ENCODE data around the gene CCL4.
"Not testable (repeated sequence)": the region's sequence is repeated elsewhere in the genome, so short reads cannot be mapped to it uniquely, and the experiment has no call there.

Gene CCL4

DNA sequence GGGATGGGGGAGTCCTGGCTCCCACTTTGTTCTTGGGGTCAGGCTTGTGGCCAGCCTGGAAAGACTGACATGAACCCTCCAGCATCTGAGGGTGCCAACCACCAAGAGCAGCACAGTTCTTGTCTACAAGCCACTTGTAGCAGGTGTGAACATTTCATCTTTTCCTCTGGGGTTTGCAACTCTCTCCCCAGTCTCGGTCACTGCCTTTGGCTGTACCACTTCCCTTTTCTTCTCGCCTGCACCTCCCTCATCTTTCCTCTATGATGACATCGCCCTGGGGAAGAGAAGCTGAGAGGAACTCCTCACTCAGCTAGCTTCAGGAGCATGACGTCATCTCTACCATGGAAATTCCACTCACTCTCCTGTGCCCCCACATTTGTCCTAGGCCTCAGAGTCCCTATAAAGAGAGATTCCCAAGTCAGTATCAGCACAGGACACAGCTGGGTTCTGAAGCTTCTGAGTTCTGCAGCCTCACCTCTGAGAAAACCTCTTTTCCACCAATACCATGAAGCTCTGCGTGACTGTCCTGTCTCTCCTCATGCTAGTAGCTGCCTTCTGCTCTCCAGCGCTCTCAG lies at the start of gene CCL4:
Gene CCL4 (plus strand): TSS at position 427 of the 575 bp plus-strand sequence. CDS start 79 bp downstream, at position 506.
- DNase-seq (ENCODE audit: extremely low read depth, low read depth), result not testable (repeated sequence)

DNA sequence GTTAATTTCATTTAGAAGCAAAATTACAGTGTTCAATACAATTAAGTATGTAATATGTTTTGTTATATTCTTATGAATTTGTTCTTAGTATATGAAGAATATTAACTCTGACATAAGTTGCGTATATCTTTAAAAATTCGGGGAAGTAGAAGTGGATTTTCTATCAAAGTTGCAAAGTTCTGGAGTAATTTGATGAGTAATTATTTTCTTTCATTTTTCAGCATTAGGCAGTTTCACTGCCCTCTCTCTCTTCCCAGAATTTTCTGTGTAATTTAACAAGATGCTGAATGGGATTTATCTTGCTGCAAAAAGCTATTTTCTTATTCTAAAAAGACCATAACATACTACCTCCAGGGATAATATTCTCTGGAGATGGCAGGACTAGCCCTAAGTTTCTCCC lies 48.5 kb upstream of the CCL4 start:
- TF ChIP-seq, protein P1, sequence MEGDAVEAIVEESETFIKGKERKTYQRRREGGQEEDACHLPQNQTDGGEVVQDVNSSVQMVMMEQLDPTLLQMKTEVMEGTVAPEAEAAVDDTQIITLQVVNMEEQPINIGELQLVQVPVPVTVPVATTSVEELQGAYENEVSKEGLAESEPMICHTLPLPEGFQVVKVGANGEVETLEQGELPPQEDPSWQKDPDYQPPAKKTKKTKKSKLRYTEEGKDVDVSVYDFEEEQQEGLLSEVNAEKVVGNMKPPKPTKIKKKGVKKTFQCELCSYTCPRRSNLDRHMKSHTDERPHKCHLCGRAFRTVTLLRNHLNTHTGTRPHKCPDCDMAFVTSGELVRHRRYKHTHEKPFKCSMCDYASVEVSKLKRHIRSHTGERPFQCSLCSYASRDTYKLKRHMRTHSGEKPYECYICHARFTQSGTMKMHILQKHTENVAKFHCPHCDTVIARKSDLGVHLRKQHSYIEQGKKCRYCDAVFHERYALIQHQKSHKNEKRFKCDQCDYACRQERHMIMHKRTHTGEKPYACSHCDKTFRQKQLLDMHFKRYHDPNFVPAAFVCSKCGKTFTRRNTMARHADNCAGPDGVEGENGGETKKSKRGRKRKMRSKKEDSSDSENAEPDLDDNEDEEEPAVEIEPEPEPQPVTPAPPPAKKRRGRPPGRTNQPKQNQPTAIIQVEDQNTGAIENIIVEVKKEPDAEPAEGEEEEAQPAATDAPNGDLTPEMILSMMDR (IDR thresholded peaks at IDR 0.05; ENCODE audit: low read depth, low read length), result no peak
- no peak for DNase-seq (ENCODE audit: extremely low read depth, low read depth)

DNA sequence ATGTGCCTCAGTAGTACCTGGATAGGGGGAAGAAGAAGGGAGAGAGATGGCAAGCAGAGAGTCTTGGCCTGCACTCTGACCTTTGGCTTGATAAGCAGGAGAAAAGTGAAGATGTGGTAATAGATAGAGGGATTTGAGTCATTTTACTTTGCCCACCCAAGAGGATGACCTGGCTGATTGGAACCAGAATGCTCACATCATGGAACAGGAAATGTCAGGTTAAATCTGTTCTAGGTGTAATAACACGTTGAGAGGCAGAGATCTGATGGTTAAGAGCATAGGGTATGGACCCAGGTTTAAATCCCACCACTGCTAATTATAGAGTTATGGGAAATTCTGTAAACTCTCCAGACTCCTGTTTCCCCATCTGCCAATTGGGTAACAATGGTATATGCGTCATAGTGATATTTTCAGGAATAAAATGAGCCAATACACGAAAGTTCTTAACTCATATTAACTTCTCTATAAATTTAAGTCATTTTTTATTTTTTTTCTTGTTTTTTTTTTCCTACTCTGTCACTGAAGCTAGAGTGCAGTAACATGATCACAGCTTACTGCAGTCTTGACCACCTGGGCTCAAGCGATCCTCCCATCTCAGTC lies 47.6 kb upstream of the CCL4 start:
- TF ChIP-seq, protein P1 (IDR thresholded peaks at IDR 0.05; ENCODE audit: low read depth, low read length), result no peak
- no peak for DNase-seq (ENCODE audit: extremely low read depth, low read depth)

DNA sequence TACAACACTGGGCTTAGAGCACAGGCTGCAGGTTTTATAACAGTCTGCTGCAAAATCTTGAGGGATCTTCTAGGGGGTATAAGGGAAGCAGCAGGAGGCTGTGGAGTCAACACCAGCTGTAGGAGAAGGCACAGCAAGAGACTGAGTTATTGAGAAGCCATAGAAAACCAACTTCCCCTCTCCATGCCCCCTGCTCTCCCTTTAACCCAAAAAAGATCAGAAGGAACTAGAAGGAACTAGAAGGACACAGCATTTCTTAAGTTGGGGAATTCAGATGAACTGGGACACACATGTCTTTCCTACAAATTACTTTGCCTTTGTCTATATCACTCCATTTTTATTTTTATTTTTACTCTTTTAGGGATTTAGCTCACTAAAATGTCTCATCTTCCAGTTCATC lies 45.7 kb upstream of the CCL4 start:
- no peak for DNase-seq (ENCODE audit: extremely low read depth, low read depth)
- TF ChIP-seq, protein P1 (IDR thresholded peaks at IDR 0.05; ENCODE audit: low read depth, low read length), result no peak

DNA sequence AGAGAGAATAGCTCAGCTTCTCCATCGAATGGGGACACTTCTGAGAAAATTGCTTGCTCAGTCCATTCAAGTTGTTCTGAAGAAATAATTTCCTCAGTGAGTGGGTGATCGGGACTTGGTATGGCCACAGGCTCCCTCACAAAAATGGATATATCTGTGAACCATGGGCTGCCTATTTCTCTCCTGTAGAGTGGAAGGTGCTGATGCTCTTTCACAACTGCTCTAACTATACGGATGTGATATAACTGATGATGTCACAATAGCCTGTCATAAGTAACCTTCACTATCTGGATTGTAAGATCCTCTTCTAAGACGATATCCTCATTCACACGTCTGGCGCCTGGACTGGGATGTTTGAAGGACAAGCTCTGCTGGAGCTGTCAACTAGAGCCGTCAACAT lies 44.2 kb upstream of the CCL4 start:
- TF ChIP-seq, protein P1 (IDR thresholded peaks at IDR 0.05; ENCODE audit: low read depth, low read length), result no peak
- DNase-seq (ENCODE audit: extremely low read depth, low read depth), result no peak

DNA sequence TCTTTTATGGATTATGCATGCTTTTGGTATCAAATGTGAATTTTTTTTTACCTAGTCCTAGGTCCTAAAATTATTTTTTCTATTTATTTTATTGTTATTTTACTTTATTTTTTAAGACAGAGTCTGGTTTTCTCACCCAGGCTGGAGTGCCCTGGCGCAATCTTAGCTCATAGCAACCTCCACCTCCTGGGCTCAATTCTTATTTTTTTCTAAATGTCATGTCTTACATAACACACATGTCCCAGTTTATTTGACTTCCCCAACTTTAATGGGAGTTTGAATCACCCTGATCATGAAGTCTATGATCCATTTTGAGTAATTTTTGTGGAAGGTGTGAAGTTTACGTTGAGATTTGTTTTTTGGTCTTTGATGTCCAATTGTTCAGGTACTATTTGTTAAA lies 42.8 kb upstream of the CCL4 start:
- TF ChIP-seq, protein P1 (IDR thresholded peaks at IDR 0.05; ENCODE audit: low read depth, low read length), result no peak
- no peak for DNase-seq (ENCODE audit: extremely low read depth, low read depth)

DNA sequence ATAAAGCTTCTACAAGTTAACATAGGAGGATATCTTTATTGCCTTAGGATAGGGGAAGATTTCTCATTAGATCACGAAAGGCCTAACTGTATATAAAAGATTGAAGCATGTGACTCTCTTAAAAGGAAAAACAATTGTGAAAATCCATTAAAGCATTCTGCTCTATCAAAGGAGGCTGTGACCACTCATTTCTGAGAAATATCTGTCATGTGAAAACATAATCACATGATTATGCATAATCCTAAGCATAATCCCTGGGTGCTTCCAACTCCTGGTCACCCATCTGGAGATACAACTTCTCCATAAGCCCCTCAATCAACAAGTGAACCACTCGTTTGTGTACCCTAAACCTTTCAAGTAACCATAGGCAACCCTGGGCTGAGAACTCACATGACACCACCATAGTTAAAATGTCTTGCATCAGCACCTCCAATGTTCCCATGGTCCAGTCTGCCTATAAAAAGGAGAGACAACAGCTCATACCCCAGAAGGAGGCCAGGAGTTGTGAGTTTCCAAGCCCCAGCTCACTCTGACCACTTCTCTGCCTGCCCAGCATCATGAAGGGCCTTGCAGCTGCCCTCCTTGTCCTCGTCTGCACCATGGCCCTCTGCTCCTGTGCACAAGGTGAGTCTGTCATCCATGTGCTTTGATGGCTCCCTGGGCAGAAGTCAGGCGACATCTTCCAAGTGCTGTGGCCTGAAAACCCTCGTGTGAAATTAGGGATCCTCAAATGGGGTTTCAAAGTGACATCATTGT lies 39.7 kb upstream of the CCL4 start, which contains the start of gene CCL18:
Gene CCL18 (plus strand): TSS at position 487 of the 756 bp plus-strand sequence. CDS start 71 bp downstream, at position 558.
- TF ChIP-seq, protein P1 (IDR thresholded peaks at IDR 0.05; ENCODE audit: low read depth, low read length), result no peak
- no peak for DNase-seq (ENCODE audit: extremely low read depth, low read depth)

All from AG09319 (cell line).